Ascending aorta (tissue), 2 donors: ENCODE measurements around the gene SUCLG2. TPM values are rescaled to one million over a fixed set of nuclear protein-coding genes. Genes with fewer than 3 reads are reported as not detected.

ENCODE experiments used
- DNase-seq, 2 donors: peaks; one replicate each; pipeline ENCODE4 v3.0.0-alpha.2; 2019; ENCODE audit warnings: low spot score in 2 of 2
- H3K27ac ChIP-seq, 2 donors: fragments of 200-600 bp; sonication (generic); one replicate each; pipeline ENCODE4 v1.5.1; 2016 to 2017; ENCODE audit warnings: mild to moderate bottlenecking in 1 of 2
- H3K27me3 ChIP-seq: fragments of 200-600 bp; sonication (generic); one replicate; pipeline ENCODE4 v1.5.1; 2017
- H3K36me3 ChIP-seq, 2 donors: fragments of 200-600 bp; sonication (generic); one replicate each; pipeline ENCODE4 v1.5.1; 2016
- H3K4me1 ChIP-seq, 2 donors: fragments of 200-600 bp; sonication (generic); one replicate each; pipeline ENCODE4 v1.5.1; 2016 to 2017; ENCODE audit warnings: mild to moderate bottlenecking in 1 of 2
- H3K4me3 ChIP-seq, 2 donors: fragments of 200-600 bp; sonication (generic); one replicate each; pipeline ENCODE4 v1.5.1; 2016 to 2017; ENCODE audit warnings: mild to moderate bottlenecking in 1 of 2
- H3K9me3 ChIP-seq, 2 donors: fragments of 200-600 bp; sonication (generic); one replicate each; pipeline ENCODE4 v1.5.1; 2016
- intact Hi-C: fragments of 100-400 bp; cut with DNase I; formaldehyde crosslinking; loops from one replicate; pipeline ENCODE4 v1.15.1; 2023
- total RNA-seq: library from RNA; depleted of rRNA; stranded (reverse); fragments of >200 nt; gene quantifications from one replicate; pipeline ENCODE4 v1.1.0, GENCODE V29; 2016
- TF ChIP-seq, protein P1 (sequence below), 3 experiments: fragments of 200-600 bp in 2 of 3; fragments of 450-650 bp in 1 of 3; sonication (generic) in 2 of 3; IDR thresholded peaks; one replicate each; pipeline ENCODE4 v1.5.1; 2016 to 2019; ENCODE audit warnings: antibody characterized with exemption in 3 of 3, mild to moderate bottlenecking in 1 of 3, moderate library complexity in 1 of 3

The SUCLG2 gene
- total RNA-seq, 1 donor from 2014 or later = 33.6 TPM

DNA sequence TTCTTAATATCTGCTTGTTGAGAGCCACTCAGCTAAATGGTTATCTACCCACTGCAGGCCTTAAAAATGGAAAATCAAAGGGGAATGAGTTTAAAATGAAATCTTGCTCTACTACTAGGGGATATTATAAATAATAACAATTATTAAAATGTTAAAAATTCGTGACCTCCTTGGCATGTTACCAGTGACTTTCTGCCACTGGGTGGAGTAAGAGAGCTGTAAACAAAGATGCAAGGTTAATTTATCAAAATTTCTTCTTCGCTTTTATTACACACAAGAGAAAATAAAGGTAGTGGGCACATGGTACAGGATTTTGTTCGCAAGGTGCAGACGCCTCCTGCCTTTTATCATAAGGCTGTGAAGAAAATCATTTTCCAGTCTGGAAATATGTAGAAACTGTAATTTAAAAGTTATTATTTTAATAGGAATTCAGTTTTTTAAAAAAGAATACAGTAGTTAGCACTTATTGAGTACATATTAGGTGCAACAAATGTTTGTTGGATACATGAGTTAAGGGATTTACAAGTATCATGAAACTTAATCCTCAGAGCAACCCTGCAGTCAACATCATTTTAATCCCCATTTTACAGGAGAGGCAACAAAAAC is 272.6 kb downstream of the SUCLG2 start:
- DNase-seq = no peak
- H3K36me3 ChIP-seq = no peaks in the 10 kb centered on the region
- no peak overlapping the region for H3K27ac ChIP-seq
- H3K9me3 ChIP-seq = no peaks in the 10 kb centered on the region
- H3K27me3 ChIP-seq = no peaks in the 10 kb centered on the region
- no peak overlapping the region for H3K4me3 ChIP-seq
- intact Hi-C loops = loop anchor here (5.0 kb wide), 1 partner anchor 226 kb away; no protein-coding TSS in a partner anchor
- peaks cover 0 to 25% of the 10 kb centered on the region in 2 donors for H3K4me1 ChIP-seq
- TF ChIP-seq, protein P1, sequence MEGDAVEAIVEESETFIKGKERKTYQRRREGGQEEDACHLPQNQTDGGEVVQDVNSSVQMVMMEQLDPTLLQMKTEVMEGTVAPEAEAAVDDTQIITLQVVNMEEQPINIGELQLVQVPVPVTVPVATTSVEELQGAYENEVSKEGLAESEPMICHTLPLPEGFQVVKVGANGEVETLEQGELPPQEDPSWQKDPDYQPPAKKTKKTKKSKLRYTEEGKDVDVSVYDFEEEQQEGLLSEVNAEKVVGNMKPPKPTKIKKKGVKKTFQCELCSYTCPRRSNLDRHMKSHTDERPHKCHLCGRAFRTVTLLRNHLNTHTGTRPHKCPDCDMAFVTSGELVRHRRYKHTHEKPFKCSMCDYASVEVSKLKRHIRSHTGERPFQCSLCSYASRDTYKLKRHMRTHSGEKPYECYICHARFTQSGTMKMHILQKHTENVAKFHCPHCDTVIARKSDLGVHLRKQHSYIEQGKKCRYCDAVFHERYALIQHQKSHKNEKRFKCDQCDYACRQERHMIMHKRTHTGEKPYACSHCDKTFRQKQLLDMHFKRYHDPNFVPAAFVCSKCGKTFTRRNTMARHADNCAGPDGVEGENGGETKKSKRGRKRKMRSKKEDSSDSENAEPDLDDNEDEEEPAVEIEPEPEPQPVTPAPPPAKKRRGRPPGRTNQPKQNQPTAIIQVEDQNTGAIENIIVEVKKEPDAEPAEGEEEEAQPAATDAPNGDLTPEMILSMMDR (IDR thresholded peaks at IDR 0.05) = peak; percentile 27 to 59 (median 38)

DNA sequence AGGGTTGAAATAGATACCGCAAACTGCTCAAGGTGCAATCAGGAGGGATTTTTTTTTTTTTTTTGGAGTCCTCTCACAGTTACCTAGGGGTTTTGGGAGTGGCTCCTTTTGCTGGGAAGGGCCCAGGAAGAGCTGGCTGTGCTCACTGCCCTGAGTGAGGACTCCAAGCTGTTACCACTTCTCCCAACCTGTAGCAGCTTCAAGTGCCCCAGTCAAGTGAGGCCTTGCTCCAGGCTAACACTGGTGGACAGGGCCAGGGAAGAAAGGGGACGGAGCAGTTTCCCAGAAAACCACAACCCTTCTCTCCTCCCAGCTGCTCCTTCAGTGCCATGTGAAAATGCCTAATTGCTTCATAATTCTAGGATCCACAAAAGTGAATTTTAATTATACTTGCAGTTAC is 274.3 kb downstream of the SUCLG2 start:
- peaks cover 0 to 7% of the 10 kb centered on the region in 2 donors for H3K36me3 ChIP-seq
- no peak overlapping the region for H3K27ac ChIP-seq
- peaks cover 0 to 25% of the 10 kb centered on the region in 2 donors for H3K4me1 ChIP-seq
- intact Hi-C loops = loop anchor here (5.0 kb wide), 1 partner anchor 227 kb away; no protein-coding TSS in a partner anchor
- TF ChIP-seq, protein P1 (IDR thresholded peaks at IDR 0.05) = no peak
- no peaks in the 10 kb centered on the region for H3K27me3 ChIP-seq
- H3K4me3 ChIP-seq = no peak overlapping the region
- no peaks in the 10 kb centered on the region for H3K9me3 ChIP-seq
- DNase-seq = no peak

DNA sequence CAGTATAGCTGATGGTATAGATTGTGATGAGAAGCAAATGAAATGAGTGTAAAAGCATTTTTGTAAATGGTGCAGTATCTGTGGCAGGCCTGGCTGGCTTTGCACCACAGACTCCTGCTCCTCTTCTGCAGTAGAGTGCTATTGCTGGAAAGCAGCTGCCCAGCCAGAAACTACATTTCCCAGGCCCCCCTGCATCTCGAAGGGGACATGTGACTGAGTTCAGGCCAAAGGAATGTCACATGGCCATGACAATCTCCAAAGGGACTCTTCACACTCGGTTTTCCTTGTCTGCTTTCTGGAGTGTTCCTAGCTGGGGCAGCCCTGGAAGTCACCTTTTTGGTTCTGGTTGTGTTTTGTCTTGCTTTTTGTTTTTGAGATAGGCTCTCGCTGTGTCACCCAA is 277.1 kb downstream of the SUCLG2 start:
- peaks cover 0 to 5% of the 10 kb centered on the region in 2 donors for H3K4me1 ChIP-seq
- H3K27ac ChIP-seq = no peak overlapping the region
- no peaks in the 10 kb centered on the region for H3K27me3 ChIP-seq
- H3K9me3 ChIP-seq = no peaks in the 10 kb centered on the region
- H3K36me3 ChIP-seq = peaks cover 0 to 11% of the 10 kb centered on the region in 2 donors
- H3K4me3 ChIP-seq = no peak overlapping the region
- DNase-seq = no peak
- intact Hi-C loops = no loop called here
- TF ChIP-seq, protein P1 (IDR thresholded peaks at IDR 0.05) = no peak

DNA sequence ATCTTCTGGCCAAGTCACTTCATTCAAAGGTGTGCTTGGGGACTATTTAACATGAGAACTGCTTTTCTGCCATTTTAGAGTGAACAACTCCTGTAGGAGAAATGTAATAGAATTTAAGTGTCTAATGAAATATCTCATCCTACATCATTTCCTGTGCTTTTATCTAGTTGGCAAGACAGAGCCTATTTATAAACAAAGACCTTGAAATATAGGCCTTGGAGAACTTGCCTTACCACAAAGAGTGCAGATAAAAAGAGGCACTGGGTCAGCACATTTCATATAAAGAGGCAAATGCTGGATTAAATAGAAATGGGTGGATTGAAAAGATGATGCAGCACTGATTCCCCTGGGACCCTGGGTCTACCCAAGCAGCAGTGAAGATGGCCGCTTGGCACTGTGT is 278.0 kb downstream of the SUCLG2 start:
- intact Hi-C loops = no loop called here
- H3K4me3 ChIP-seq = no peak overlapping the region
- DNase-seq = no peak
- no peaks in the 10 kb centered on the region for H3K27me3 ChIP-seq
- H3K9me3 ChIP-seq = no peaks in the 10 kb centered on the region
- TF ChIP-seq, protein P1 (IDR thresholded peaks at IDR 0.05) = no peak
- no peaks in the 10 kb centered on the region for H3K4me1 ChIP-seq
- no peak overlapping the region for H3K27ac ChIP-seq
- peaks cover 0 to 11% of the 10 kb centered on the region in 2 donors for H3K36me3 ChIP-seq

DNA sequence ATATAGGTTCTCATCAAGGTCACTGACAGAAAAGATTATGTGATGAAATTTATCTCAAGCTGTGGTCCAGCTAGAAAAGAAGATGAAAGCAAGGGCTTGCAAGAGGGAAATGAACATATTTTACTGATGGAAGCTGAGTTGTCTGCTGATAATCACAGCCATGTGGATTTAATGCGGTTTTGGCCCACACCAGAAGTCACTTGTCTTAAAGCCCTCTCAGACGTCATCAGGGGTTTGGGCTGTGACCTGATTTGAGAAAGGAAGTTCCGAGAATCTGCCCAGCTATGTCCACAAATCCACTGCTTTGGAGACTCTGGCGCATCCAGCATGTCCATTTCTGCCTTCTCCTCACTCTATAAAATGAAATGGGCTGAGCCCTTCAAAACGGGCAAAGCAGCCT is 278.4 kb downstream of the SUCLG2 start:
- TF ChIP-seq, protein P1 (IDR thresholded peaks at IDR 0.05) = no peak
- H3K9me3 ChIP-seq = no peaks in the 10 kb centered on the region
- no peaks in the 10 kb centered on the region for H3K27me3 ChIP-seq
- H3K36me3 ChIP-seq = peaks cover 0 to 11% of the 10 kb centered on the region in 2 donors
- no peak overlapping the region for H3K27ac ChIP-seq
- H3K4me3 ChIP-seq = no peak overlapping the region
- intact Hi-C loops = no loop called here
- no peaks in the 10 kb centered on the region for H3K4me1 ChIP-seq
- no peak for DNase-seq
